Progenitor cell of endocrine pancreas (in vitro differentiated cells): Measurements from ENCODE around the gene MED12L. TPM values are rescaled to one million over a fixed set of nuclear protein-coding genes. Genes with fewer than 3 reads are reported as not detected.

ENCODE experiments used
- DNase-seq: peaks from one replicate; pipeline ENCODE4 v3.0.0; 2021; ENCODE audit warnings: low spot score; ENCODE audit not compliant: unreplicated experiment
- H3K27ac Mint-ChIP-seq: 2 replicates; pipeline ENCODE4 v1.8.0; 2021; ENCODE audit warnings: mild to moderate bottlenecking, moderate library complexity, mixed read lengths
- H3K27me3 Mint-ChIP-seq: 2 replicates; pipeline ENCODE4 v1.8.0; 2021; ENCODE audit warnings: mixed read lengths
- H3K36me3 Mint-ChIP-seq: 2 replicates; pipeline ENCODE4 v1.8.0; 2022; ENCODE audit warnings: mixed read lengths; ENCODE audit not compliant: insufficient read depth
- H3K4me1 Mint-ChIP-seq: 2 replicates; pipeline ENCODE4 v1.8.0; 2021; ENCODE audit warnings: low read depth, mixed read lengths
- H3K4me3 Mint-ChIP-seq: 2 replicates; pipeline ENCODE4 v1.8.0; 2021; ENCODE audit warnings: low read depth, mild to moderate bottlenecking, moderate library complexity, mixed read lengths
- H3K9me3 Mint-ChIP-seq: 2 replicates; pipeline ENCODE4 v1.8.0; 2021; ENCODE audit warnings: low read depth, mixed read lengths
- total RNA-seq: library from RNA; stranded (reverse); gene quantifications from 2 replicates; pipeline ENCODE4 v1.2.1, GENCODE V29; 2021
- TF ChIP-seq, protein P1 (sequence below): fragments of 200-600 bp; sonication (generic); IDR thresholded peaks from one replicate; pipeline ENCODE4 v1.5.0; 2021; ENCODE audit warnings: antibody characterized with exemption, mild to moderate bottlenecking; ENCODE audit not compliant: unreplicated experiment

Gene MED12L
- total RNA-seq, 1 donor from 2014 or later = 8.9 TPM

DNA sequence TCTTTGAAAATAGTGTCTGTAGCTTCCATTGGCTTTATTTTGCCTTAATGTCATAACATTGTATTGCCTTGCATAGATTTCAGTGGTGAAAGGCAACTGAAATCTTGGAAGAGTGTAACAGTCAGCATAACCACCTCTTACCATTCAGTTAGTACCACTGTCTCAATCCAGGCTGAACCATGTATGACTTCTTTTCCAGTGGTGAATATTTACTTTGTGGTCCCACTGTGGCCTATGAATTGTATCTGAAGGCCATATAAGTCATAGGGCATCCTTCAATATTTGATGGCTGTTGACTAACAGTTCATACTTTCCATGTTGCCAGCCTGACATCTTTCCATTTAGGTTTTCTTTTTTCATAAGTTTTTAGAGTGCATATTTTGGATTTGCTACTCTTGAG, 38.4 kb downstream of the MED12L start:
- no peak for DNase-seq
- Mint-ChIP-seq H3K27ac (no peak overlapping the region), H3K27me3 (no peaks in the 10 kb centered on the region), H3K4me3 (no peak overlapping the region), H3K36me3 (no peaks in the 10 kb centered on the region), H3K4me1 (peaks cover 6% of the 10 kb centered on the region), H3K9me3 (no peaks in the 10 kb centered on the region)
- TF ChIP-seq, protein P1, sequence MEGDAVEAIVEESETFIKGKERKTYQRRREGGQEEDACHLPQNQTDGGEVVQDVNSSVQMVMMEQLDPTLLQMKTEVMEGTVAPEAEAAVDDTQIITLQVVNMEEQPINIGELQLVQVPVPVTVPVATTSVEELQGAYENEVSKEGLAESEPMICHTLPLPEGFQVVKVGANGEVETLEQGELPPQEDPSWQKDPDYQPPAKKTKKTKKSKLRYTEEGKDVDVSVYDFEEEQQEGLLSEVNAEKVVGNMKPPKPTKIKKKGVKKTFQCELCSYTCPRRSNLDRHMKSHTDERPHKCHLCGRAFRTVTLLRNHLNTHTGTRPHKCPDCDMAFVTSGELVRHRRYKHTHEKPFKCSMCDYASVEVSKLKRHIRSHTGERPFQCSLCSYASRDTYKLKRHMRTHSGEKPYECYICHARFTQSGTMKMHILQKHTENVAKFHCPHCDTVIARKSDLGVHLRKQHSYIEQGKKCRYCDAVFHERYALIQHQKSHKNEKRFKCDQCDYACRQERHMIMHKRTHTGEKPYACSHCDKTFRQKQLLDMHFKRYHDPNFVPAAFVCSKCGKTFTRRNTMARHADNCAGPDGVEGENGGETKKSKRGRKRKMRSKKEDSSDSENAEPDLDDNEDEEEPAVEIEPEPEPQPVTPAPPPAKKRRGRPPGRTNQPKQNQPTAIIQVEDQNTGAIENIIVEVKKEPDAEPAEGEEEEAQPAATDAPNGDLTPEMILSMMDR = no peak

DNA sequence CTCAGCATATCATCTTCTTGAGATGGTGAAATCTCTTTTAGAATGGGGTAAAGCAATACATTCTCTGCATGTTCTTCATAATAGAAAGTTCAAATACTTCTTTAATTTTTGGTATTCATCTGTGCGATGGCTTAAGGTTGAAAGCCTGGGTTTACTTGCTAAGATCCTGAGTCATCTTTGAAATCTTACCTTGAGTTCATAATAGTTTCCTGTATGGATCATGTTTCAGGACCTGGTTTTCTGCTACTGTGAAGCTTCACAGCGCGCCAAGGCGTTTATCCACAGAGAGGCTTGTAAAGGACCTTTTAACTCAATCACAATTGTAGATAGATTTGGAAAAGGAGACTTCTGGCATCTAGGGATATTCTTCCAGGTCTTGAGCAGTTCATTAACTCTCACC, 39.0 kb downstream of the MED12L start:
- Mint-ChIP-seq H3K4me3 (no peak overlapping the region), H3K9me3 (no peaks in the 10 kb centered on the region), H3K27ac (no peak overlapping the region), H3K4me1 (peaks cover 6% of the 10 kb centered on the region), H3K36me3 (no peaks in the 10 kb centered on the region), H3K27me3 (no peaks in the 10 kb centered on the region)
- DNase-seq = no peak
- TF ChIP-seq, protein P1 = no peak

DNA sequence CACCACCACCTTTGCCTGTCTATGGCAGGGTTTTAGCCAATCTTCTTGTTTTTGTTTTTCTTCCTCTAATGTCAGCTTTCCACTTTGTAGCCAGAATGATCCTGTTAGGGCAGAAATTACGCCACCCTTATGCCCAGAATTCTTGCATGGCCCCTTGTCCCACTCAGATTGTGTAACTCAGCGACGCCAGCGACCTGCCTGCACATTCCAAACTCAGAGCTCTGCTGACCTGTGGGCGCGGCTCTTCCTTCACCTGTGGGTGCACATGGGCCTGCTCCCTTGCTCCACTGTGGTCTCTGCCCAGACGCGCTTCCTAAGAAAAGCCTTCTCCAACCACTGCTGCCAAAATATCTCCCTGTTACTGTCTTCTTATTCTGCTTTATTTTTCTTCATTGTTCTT, 45.0 kb downstream of the MED12L start:
- no peaks in the 10 kb centered on the region for H3K9me3 Mint-ChIP-seq
- no peak overlapping the region for H3K27ac Mint-ChIP-seq
- DNase-seq = no peak
- H3K36me3 Mint-ChIP-seq = no peaks in the 10 kb centered on the region
- H3K4me1 Mint-ChIP-seq = no peaks in the 10 kb centered on the region
- TF ChIP-seq, protein P1 = no peak
- H3K4me3 Mint-ChIP-seq = no peak overlapping the region
- no peaks in the 10 kb centered on the region for H3K27me3 Mint-ChIP-seq

DNA sequence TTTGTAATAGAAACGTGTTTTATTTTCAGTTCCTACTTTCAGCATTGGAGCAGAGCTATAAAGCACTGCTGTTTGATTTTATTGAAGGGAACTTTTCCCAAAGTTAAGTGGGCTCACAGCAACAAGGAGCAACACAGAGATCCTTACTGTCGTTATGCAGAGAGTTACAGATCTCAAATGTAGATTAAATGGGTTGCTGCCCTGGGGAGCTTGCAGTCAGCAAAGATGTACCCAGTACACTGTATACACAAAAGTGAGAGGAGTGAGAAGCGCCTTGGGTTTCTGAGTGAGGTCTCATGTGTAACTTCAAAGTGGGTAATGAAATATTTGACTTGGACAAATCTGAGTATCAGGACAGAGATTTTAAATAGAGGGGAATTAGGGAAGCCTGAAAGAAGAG, 47.7 kb downstream of the MED12L start:
- Mint-ChIP-seq H3K27ac (no peak overlapping the region), H3K27me3 (no peaks in the 10 kb centered on the region), H3K4me3 (no peak overlapping the region), H3K4me1 (no peaks in the 10 kb centered on the region), H3K9me3 (peaks cover 4% of the 10 kb centered on the region), H3K36me3 (no peaks in the 10 kb centered on the region)
- TF ChIP-seq, protein P1 = no peak
- DNase-seq = no peak

DNA sequence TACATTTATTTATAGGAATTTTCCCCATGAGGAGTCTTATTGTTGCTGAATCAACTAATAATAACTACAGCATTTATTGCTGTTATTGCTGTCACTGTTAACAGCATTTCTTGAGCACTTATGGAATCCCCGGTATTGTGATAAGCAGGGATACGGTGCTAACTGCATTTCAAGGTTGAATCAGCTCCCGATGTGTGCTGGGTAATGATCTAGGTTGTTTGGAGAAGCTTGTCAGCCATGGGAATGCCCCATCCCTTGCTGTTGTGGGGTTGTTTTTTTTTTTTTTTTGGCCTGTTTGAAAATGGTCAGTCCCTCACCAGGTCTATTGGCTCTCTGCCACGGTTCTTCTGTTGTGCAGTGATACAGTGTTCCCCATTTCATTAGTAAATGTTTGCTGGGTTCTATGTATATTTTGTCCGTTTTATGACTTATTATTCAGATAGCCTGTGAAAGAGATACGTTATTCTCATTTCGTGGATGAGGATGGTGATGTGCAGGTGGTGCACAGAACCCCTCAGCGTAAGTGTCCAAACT, 48.5 kb downstream of the MED12L start:
- H3K27ac Mint-ChIP-seq = no peak overlapping the region
- TF ChIP-seq, protein P1 = no peak
- DNase-seq = no peak
- no peaks in the 10 kb centered on the region for H3K4me1 Mint-ChIP-seq
- peaks cover 3% of the 10 kb centered on the region for H3K36me3 Mint-ChIP-seq
- H3K27me3 Mint-ChIP-seq = no peaks in the 10 kb centered on the region
- peaks cover 10% of the 10 kb centered on the region for H3K9me3 Mint-ChIP-seq
- H3K4me3 Mint-ChIP-seq = no peak overlapping the region
